Limb (tissue), 2 donors: Measurements from ENCODE around the gene REEP1.

ENCODE experiments used
- DNase-seq, 2 donors: peaks; one replicate each; pipeline ENCODE4 v3.0.0-alpha.2; 2016; ENCODE audit errors: extremely low spot score in 2 of 2

The REEP1 gene

DNA sequence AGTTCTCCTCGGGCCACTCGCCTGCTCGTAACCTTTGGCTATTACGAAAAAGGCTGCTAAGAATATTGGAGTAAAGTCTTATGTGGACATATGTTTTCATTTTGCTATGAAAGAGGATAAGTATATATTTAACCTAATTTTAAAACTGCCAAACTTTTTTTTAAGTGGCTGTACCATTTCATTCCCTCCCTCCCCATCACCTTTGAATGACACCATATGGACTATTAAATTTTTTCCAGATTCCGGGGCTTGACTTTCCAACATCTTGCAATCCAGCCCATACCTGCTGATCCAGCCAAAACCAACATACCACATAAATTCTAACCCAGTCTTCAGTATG is 31.5 kb downstream of the REEP1 start:
- DNase-seq, result no peak

DNA sequence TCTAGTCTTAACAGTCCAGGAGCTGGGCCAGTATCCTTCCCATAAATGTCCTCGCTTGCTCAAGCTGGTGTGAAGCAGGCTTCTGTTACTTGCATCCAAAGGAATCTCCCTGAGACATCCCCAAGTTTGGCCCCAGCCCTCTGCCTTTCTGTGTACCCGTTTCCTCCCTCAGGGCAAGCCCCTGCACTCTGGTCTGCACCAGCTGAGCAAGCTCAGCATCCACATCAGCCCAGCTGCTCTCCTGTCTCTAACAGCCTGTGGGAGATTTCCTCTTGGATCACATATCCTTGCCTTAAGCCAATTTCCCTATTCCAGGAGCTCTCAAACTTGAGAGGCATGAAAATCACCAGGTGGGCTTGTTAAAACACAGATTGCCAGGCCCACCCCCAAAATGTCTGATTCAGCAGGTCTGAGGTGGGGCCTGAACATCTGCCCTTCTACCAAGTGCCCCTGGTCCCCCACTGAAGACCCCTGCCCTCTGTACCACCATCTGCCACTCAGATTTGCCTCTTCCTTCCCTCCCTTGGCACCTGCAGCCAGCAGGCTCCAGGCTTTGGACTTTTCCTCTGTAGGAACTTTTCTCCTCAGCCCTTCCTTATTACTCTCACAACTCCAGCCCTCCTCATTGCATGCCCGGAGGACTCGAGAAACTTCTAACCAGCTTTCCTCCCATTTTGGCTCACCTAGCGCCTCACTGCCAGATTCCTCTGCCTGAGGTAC is 32.1 kb downstream of the REEP1 start:
- DNase-seq, result no peak

DNA sequence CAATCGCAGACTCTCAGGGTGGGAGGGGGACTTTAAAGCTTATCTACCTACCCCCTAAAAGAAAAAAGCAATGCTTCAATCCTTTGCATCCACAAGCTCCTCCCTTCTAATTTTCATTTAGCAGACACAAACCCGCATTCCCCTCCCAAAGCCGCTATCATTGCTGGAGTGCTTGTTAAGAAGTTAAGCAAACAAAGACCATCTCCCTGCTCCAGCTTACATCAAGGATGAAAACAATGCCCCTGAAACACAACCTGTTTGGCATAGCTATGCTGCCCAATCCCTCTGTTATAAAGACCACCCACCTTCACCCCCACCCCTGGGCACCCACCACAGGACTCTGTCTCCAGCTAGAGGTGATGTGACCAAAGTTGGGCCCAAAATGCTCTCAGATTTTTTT is 33.0 kb downstream of the REEP1 start:
- no peak for DNase-seq

DNA sequence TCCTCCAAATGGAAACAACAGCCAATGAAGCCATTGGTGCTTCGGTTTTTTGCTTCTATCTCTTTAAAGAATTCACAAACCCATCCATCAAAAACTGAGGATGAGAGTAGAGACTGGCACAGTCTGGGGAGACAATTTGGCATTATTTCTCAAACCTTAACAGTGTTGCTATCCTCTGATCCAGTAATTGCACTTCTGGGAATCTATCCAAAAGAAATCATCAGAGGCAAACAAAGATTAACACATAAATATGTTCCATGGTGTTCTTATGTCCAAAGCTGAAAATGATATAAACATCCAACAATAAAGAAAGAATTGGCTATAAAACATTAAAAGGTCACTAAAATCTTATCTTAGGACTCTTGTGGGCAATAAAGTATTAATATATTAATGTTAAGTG is 35.1 kb downstream of the REEP1 start:
- no peak for DNase-seq

GRCh38 chr2:86301711-86302202 is 35.7 kb downstream of the REEP1 start:
- DNase-seq, result no peak

GRCh38 chr2:86301009-86301408 is 36.4 kb downstream of the REEP1 start:
- DNase-seq, result no peak

DNA sequence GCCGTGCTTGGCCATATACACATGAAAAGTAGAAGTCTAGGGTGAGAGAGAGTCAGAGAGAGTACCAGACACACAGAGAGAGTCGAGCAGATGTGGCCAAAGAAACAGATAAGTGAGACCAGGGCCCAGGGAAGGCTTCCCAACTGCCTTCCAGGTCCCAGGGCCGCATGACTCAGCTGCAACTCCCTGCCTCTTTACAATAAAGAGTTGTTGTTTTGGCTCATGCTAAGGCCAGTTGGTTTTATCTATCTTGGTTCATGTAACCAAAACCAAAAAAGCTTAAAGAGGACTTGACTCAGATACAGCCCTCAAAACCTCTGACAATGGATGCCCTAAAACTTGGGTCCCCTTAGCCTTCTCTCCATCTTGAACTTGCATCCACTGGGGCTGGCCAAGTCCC is 36.9 kb downstream of the REEP1 start:
- DNase-seq, result no peak

DNA sequence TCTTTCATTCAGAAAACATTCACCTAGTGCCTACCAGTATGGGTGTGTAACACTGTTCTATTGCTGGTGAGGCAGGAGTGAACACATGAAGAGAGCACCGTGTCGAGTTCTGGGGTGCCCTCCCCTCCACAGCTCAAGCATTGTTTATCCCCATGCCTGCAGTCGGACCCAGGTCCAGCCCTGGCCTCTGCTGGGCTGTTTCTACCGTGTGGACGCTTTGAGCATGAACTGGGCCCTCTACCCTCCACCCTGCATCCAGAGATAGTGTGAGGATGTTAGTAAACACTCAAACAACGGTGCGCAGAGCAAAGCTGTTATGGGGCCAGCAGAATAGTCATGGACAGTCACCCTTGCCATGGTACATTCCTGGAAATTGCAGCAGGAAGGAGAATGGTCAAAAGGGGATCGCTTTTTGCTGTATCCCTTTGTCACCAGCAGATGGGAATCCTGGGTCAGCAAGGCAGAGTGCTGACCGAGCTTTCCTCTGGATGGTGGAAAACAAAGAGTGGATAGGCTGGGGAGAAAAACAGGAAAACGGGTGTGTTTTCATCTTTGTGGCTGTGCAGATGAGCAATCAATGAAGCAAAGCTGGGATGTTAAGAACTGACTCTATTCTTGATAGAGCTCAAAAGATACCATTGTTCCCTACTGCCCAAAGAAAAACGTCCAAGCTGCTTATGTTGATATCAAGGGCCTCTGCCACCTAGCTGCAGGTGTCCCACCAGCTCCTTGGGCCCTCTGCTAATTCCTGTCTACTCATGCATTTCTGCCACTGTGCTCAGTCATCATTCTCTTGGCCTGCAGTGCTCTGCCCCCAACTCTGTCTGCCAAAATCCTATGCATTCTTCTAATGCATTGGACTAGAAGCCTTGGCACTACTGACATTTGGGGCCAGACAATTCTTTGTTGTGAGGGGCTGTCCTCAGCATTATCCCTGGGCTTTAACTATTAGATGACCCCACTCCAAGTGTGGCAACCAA is 38.7 kb downstream of the REEP1 start:
- DNase-seq, result no peak

DNA sequence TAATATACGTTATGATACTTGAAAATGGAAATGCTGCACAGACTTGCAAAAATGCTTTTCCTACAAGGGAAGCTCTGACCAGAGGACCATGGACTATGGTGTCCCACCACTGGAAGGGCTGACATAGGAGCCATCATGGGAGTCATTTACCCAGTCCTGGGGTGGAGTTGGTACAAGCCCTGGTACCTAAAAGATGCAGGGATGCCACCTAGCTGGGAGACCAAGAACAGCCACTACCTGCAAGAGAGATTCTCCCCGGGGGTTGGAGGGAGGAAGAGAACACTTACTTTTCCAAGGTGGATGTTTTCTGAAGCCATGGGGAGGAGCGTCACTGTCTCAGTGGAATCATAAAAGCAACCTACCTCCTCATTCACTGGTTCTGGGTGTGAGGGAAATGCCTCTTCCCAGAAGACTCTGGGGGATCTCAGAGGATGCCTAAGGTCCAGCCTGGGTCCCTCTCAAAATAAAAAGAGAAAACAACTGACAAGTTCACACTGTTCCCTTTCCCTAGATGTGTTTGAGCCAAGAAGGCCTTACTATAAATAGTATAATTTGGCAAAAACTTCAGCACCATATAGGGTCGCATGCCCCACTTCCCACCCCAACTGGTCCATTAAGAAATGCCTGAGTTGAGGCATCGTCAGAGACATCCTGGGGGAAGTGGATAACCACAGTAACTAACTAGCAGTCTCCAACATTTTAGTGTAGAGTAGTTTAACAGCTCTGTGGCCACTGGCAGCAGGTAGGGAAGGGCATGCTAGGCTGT is 39.9 kb downstream of the REEP1 start:
- DNase-seq, result no peak

- DNase-seq, result no peak
Observed at GRCh38 chr2:86296947-86297346, 40.5 kb downstream of the REEP1 start.

- DNase-seq, result no peak
Observed at GRCh38 chr2:86295066-86295465, 42.4 kb downstream of the REEP1 start.

DNA sequence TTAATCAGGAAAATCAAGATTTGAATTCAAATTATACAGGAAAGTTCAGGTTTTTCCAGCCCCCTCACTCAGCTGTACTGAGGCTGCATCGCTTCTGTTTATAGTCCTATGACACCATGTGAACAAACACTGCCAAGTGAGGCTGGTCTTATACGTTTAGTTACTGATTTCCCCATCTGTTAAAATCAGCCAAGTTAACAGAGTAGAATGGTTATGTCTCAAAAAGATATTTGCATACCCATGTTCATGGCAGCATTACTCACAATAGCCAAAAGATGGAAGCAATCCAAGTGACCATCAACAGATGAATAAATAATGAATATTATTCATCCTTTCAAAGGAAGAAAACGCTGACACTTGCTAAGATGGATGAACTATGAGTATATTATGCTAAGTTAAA is 43.8 kb downstream of the REEP1 start:
- no peak for DNase-seq

DNA sequence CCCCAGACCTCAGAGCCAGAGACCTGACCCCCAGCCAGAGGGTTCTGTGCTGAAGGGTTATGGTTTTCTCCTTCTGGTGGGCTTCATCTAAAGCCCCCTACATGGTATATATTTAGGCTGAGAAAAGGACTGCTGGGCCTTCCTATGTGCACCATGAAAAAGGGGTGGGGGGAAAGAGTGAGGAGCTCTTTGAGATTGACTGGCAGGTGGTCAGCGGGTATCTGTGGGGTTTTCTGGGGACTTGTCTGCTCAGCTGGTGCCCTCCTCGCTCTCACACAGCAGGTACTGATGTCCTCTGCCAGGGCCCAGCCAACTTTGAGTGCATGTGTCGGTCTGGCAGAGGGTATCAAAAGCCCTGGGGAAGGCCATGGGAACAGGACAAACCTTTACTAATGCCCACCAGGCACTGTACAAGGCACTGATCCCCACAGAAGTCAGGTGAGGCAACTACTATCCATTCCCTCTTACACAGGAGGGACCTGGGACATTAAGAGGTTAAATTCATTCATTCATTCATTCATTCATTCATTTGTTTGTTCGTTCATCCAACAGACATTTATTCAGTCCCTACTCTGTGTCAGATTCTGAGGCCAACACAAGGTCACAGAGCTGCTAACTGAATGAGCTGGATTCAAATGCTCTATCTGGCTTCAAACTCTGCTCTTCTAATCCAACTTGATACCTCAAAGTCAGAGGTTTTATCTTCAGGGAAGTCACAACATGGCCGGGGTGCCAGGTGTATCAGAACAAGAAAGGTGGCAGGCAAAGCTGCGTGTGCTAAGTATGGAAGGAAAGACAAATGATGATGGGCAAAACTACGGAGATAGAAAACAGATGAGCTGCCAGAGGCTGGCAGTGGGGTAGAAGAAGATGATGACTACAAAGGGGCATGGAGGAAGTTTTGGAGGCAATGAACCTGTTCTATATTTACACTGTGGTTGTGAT is 44.6 kb downstream of the REEP1 start:
- no peak for DNase-seq

GRCh38 chr2:86291328-86291662 is 46.1 kb downstream of the REEP1 start:
- DNase-seq, result no peak

- DNase-seq, result no peak
Observed at GRCh38 chr2:86290596-86291327, 46.7 kb downstream of the REEP1 start.

GRCh38 chr2:86286516-86286915 is 50.9 kb downstream of the REEP1 start:
- no peak for DNase-seq

- no peak for DNase-seq
Observed at GRCh38 chr2:86285981-86286380, 51.4 kb downstream of the REEP1 start.

- no peak for DNase-seq
Observed at GRCh38 chr2:86285571-86285970, 51.9 kb downstream of the REEP1 start.

- no peak for DNase-seq
Observed at GRCh38 chr2:86284987-86285386, 52.4 kb downstream of the REEP1 start.

DNA sequence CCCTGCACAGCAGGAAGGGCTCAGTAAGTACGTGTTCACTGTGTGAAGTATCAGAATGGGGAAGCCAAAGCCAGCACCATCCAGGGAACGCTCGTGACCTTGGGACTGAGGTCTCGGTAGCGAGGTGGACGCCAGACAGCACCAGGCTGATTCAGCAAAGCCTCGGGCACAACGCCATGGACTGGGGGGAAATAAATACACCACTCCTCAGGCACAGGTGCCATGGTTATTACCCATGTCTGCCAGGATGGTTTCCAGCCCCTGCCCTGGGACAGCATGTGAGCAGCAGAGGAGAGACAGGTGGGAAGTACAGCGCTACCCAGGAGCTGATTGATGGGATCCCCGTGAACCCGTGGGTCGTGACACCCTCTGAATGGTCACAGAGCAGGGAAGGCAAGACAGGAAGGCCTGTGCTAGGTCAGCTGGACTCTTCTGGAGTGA is 53.0 kb downstream of the REEP1 start:
- no peak for DNase-seq
